IMR-90 (cell line): ENCODE results near the gene PHOX2A.

Source experiments
- CTCF ChIP-seq: conservative IDR thresholded peaks from 2 replicates; pipeline ENCODE4 v1.5.1; 2012; ENCODE audit warnings: mild to moderate bottlenecking, low read depth, low read length, improper control_type of control experiment
- FOS ChIP-seq: fragments of 150-350 bp; IDR thresholded peaks from 2 replicates; pipeline ENCODE4 v1.6.1; 2016; ENCODE audit warnings: low read depth, low read length
- MXI1 ChIP-seq: IDR thresholded peaks from 2 replicates; pipeline ENCODE4 v1.6.1; 2012; ENCODE audit warnings: low read depth, mild to moderate bottlenecking, low read length, moderate library complexity, borderline replicate concordance
- POLR2A ChIP-seq: IDR thresholded peaks from 2 replicates; pipeline ENCODE4 v1.6.1; 2012; ENCODE audit warnings: mild to moderate bottlenecking, low read depth, low read length
- RCOR1 ChIP-seq: IDR thresholded peaks from 2 replicates; pipeline ENCODE4 v1.6.1; 2012; ENCODE audit warnings: mild to moderate bottlenecking, low read length, improper control_type of control experiment; ENCODE audit not compliant: insufficient replicate concordance
- SMC3 ChIP-seq: fragments of 150-350 bp; IDR thresholded peaks from 2 replicates; pipeline ENCODE4 v1.6.1; 2016; ENCODE audit warnings: low read depth, mild to moderate bottlenecking, antibody characterized with exemption, low read length, moderate library complexity
- USF2 ChIP-seq: fragments of 150-350 bp; IDR thresholded peaks from 2 replicates; pipeline ENCODE4 v1.6.1; 2017; ENCODE audit warnings: mild to moderate bottlenecking, antibody characterized with exemption, low read length, low read depth

DNA sequence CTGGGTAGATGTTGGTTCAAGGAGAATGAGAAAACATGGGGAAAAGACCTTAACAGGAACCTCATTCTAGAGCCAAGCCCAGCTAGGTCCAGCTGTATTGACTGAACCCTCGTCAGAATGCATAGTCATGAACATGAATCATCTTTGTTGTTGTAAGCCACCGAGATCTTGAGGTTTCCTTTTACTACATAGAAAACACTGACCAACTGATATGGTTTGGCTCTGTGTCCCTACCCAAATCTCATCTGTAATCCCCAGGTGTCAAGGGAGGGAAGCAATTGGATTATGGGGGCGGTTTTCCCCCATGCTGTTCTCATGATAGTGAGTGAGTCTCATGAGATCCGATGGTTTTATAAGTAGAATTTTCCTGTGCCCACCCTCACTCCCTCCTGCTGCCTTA, 19.4 kb upstream of the PHOX2A start:
- TF ChIP-seq RCOR1: no peak
- no peak for TF ChIP-seq CTCF
- no peak for TF ChIP-seq MXI1
- no peak for TF ChIP-seq SMC3
- TF ChIP-seq POLR2A: no peak
- TF ChIP-seq FOS: peak; percentile 30; the same call in 1 of the 2 replicates
- no peak for TF ChIP-seq USF2
